DOHH2 (cell line): ENCODE measurements around the gene TXNDC11.

Experiments used
- EZH2phosphoT487 ChIP-seq: fragments of 200-600 bp; sonication (generic); IDR thresholded peaks from 2 replicates; pipeline ENCODE4 v1.6.1; 2017; ENCODE audit warnings: borderline replicate concordance, mild to moderate bottlenecking, antibody characterized with exemption, low read length, moderate library complexity, mixed read lengths
- TF ChIP-seq, protein P1 (sequence below): fragments of 200-600 bp; sonication (generic); IDR thresholded peaks from one replicate; pipeline ENCODE4 v1.5.1; 2014; ENCODE audit warnings: antibody characterized with exemption, mild to moderate bottlenecking, low read depth, low read length; ENCODE audit not compliant: poor library complexity, severe bottlenecking

DNA sequence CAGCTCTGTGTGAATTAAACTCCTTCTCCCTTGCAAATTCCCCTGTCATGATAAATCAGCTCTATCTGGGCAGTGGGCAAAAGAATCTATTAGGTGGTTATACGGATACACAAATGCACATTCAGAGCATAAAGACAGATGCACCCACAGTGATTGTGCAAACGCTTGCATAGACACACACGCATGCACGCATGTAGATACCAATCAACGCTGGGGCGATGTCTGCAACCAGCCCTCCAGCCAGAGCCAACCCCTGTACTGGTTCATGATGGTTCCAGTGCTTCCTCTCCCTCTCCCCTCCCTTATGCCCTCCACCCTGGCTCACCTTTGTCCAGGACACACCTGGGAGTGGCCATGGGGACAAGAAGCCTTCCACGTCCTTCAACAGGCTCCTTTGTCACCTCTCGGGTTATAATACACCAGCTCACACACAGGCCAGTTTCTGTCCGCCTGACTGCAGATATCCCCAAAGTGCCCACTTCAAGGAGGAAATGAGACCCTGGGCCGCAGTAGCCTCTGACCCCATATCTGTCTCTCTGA is 107.5 kb downstream of the TXNDC11 start:
- TF ChIP-seq, protein P1, sequence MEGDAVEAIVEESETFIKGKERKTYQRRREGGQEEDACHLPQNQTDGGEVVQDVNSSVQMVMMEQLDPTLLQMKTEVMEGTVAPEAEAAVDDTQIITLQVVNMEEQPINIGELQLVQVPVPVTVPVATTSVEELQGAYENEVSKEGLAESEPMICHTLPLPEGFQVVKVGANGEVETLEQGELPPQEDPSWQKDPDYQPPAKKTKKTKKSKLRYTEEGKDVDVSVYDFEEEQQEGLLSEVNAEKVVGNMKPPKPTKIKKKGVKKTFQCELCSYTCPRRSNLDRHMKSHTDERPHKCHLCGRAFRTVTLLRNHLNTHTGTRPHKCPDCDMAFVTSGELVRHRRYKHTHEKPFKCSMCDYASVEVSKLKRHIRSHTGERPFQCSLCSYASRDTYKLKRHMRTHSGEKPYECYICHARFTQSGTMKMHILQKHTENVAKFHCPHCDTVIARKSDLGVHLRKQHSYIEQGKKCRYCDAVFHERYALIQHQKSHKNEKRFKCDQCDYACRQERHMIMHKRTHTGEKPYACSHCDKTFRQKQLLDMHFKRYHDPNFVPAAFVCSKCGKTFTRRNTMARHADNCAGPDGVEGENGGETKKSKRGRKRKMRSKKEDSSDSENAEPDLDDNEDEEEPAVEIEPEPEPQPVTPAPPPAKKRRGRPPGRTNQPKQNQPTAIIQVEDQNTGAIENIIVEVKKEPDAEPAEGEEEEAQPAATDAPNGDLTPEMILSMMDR, result no peak
- TF ChIP-seq EZH2phosphoT487, result no peak
